AG10803 (cell line): ENCODE results near the gene CNTNAP2.
A peak's percentile ranks its signal among the peaks of the same experiment; 100 is the strongest.

ENCODE experiments used
- DNase-seq: peaks from one replicate; pipeline ENCODE4 v3.0.0; 2010; ENCODE audit warnings: low read depth
- H3K4me3 ChIP-seq: 2 replicates; pipeline ENCODE4 v1.5.1; 2011; ENCODE audit warnings: mild to moderate bottlenecking, low read length, control low read depth
- TF ChIP-seq, protein P1 (sequence below): conservative IDR thresholded peaks from 2 replicates; pipeline ENCODE4 v1.5.1; 2011; ENCODE audit warnings: mild to moderate bottlenecking, low read length, control low read depth, inconsistent platforms

Gene CNTNAP2

DNA sequence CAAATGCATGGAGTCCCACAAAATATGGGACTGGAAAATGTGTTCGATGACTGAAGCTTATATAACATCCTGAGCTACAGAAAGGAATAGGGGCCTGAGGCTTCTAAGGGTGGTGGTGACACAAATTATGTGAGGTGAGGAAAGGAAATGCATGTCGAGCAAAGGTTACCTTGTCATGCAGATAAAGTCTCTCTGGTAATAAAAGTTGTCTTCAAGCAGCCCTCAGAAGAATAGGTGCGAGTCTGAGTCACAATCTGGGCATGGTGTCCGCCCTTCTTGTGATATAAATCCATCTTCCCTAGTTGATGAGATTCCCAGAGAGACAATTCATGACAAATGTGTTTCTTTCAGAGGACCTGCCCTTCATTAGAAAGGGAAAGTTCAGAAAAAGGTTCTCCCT is 1488.7 kb downstream of the CNTNAP2 start:
- no peak for DNase-seq
- no peak overlapping the region for H3K4me3 ChIP-seq
- TF ChIP-seq, protein P1, sequence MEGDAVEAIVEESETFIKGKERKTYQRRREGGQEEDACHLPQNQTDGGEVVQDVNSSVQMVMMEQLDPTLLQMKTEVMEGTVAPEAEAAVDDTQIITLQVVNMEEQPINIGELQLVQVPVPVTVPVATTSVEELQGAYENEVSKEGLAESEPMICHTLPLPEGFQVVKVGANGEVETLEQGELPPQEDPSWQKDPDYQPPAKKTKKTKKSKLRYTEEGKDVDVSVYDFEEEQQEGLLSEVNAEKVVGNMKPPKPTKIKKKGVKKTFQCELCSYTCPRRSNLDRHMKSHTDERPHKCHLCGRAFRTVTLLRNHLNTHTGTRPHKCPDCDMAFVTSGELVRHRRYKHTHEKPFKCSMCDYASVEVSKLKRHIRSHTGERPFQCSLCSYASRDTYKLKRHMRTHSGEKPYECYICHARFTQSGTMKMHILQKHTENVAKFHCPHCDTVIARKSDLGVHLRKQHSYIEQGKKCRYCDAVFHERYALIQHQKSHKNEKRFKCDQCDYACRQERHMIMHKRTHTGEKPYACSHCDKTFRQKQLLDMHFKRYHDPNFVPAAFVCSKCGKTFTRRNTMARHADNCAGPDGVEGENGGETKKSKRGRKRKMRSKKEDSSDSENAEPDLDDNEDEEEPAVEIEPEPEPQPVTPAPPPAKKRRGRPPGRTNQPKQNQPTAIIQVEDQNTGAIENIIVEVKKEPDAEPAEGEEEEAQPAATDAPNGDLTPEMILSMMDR, result no peak

- no peak overlapping the region for H3K4me3 ChIP-seq
- TF ChIP-seq, protein P1, result no peak
- DNase-seq, result no peak
Measured at GRCh38 chr7:147607157-147607800, 1490.7 kb downstream of the CNTNAP2 start.

DNA sequence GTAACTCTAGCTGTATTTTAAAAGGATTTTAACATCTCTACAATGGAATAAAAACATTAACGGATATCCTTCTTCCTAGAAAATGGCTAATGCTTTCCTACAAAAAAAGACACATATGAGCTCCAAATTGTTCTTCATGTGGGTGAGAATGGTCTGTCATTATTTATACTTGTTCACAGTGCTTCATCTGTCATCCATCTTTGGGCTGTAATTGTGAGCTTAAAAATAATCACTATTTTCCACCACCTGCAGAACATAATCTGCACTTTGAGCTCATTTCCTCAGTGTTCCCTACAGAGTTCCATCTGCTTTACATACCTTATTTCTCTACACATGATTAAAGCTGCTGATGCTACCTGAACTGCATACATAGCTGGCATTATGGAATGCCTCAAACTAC is 1494.8 kb downstream of the CNTNAP2 start:
- no peak overlapping the region for H3K4me3 ChIP-seq
- TF ChIP-seq, protein P1, result no peak
- DNase-seq, result peak; percentile 23

DNA sequence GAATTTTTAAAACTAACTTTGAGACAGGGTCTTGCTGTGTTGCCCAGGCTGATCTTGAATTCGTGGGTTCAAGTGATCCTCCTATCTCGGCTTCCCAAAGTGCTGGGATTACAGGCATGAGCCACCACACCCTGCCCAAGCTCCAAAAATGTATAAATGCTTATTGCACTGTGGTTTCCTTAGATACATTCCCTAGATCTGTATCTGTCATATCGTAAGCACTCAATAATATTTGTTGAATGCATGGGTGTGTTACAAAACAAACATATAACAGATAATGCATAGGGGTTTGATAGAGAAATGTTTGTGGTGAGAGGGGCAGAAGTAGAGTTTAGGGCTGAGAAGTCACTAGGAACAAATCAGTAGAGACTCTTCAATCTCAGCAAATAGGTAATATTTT is 1518.7 kb downstream of the CNTNAP2 start:
- H3K4me3 ChIP-seq, result no peak overlapping the region
- TF ChIP-seq, protein P1, result no peak
- no peak for DNase-seq

- no peak for DNase-seq
- H3K4me3 ChIP-seq, result no peak overlapping the region
Measured at GRCh38 chr7:147636553-147636952, 1520.0 kb downstream of the CNTNAP2 start.

GRCh38 chr7:147638566-147638965 is 1522.0 kb downstream of the CNTNAP2 start:
- TF ChIP-seq, protein P1, result no peak
- DNase-seq, result no peak
- no peak overlapping the region for H3K4me3 ChIP-seq

More at GRCh38 chr7:147636553-147636952, 1520.0 kb downstream of the CNTNAP2 start:
- TF ChIP-seq, protein P1, result no peak

DNA sequence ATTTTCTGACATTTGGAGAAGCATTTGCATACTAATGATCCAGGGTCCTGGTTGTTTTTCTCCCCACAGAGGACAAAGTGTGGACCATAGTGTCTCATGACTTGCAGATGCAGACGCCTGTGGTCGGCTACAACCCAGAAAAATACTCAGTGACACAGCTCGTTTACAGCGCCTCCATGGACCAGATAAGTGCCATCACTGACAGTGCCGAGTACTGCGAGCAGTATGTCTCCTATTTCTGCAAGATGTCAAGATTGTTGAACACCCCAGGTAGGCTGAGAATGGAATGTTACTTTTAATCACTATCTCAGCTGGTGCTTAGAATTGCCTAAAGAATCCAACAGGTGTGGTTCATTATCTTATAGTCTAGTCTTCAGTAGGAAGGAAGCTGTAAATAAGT is 1522.4 kb downstream of the CNTNAP2 start:
- H3K4me3 ChIP-seq, result no peak overlapping the region
- TF ChIP-seq, protein P1, result no peak
- no peak for DNase-seq
